WTC11 (cell line): ENCODE data around the gene OSBP2. TPM values are rescaled to one million over a fixed set of nuclear protein-coding genes. Genes with fewer than 3 reads are reported as not detected.

Experiments
- ATAC-seq: fragments of 200-7000 bp; cut with Tn5 transposase; 2 replicates; pipeline ENCODE4 v1.10.0; 2021; ENCODE audit warnings: mild to moderate bottlenecking, moderate library complexity
- CTCF ChIA-PET: fragments of 300-600 bp; sonication (Branson Sonifier 250); formaldehyde crosslinking; loops from one replicate; lab custom pipeline; 2021; ENCODE audit warnings: antibody characterized with exemption; lab: Charles Lee
- POLR2A ChIA-PET: fragments of 350-600 bp; sonication (Branson Sonifier 250); formaldehyde crosslinking; loops from one replicate; lab custom pipeline; 2021; ENCODE audit warnings: antibody characterized with exemption; lab: Charles Lee
- DNase-seq: peaks from one replicate; pipeline ENCODE4 v3.0.0; 2021; ENCODE audit warnings: low spot score
- H3K27ac Mint-ChIP-seq: 2 replicates; pipeline ENCODE4 v1.8.0; 2021; ENCODE audit warnings: mixed read lengths
- H3K27me3 Mint-ChIP-seq: 2 replicates; pipeline ENCODE4 v1.8.0; 2021; ENCODE audit warnings: low read depth, mild to moderate bottlenecking, moderate library complexity, mixed read lengths
- H3K36me3 Mint-ChIP-seq: 2 replicates; pipeline ENCODE4 v1.8.0; 2021; ENCODE audit warnings: mixed read lengths
- H3K4me1 Mint-ChIP-seq: 2 replicates; pipeline ENCODE4 v1.8.0; 2022; ENCODE audit warnings: mixed read lengths
- H3K4me3 Mint-ChIP-seq: 2 replicates; pipeline ENCODE4 v1.8.0; 2021; ENCODE audit warnings: mild to moderate bottlenecking, moderate library complexity, mixed read lengths
- H3K9me3 Mint-ChIP-seq: 2 replicates; pipeline ENCODE4 v1.8.0; 2021; ENCODE audit warnings: mixed read lengths
- ARID4B ChIP-seq: sonication (generic); formaldehyde crosslinking; IDR thresholded peaks from 2 replicates; pipeline ENCODE4 v1.8.0; 2023; ENCODE audit warnings: missing genetic modification reagents, mild to moderate bottlenecking, borderline replicate concordance
- ATF3 ChIP-seq: sonication (generic); formaldehyde crosslinking; conservative IDR thresholded peaks from 2 replicates; pipeline ENCODE4 v1.8.1; 2022; ENCODE audit warnings: mild to moderate bottlenecking, missing genetic modification reagents
- CREM ChIP-seq: sonication (generic); formaldehyde crosslinking; IDR thresholded peaks from 2 replicates; pipeline ENCODE4 v1.8.1; 2022; ENCODE audit warnings: mild to moderate bottlenecking, missing genetic modification reagents, moderate library complexity
- E2F5 ChIP-seq: sonication (generic); formaldehyde crosslinking; IDR thresholded peaks from 2 replicates; pipeline ENCODE4 v1.8.1; 2022; ENCODE audit warnings: mild to moderate bottlenecking, moderate library complexity, missing genetic modification reagents
- ETV6 ChIP-seq: sonication (generic); formaldehyde crosslinking; IDR thresholded peaks from 2 replicates; pipeline ENCODE4 v1.8.1; 2022; ENCODE audit warnings: mild to moderate bottlenecking, missing genetic modification reagents
- FOXK1 ChIP-seq: sonication (generic); formaldehyde crosslinking; IDR thresholded peaks from 2 replicates; pipeline ENCODE4 v1.8.0; 2022; ENCODE audit warnings: mild to moderate bottlenecking, moderate library complexity, missing genetic modification reagents
- JUN ChIP-seq: sonication (generic); formaldehyde crosslinking; IDR thresholded peaks from 2 replicates; pipeline ENCODE4 v1.8.0; 2023; ENCODE audit warnings: mild to moderate bottlenecking, missing genetic modification reagents
- NR1H2 ChIP-seq: sonication (generic); formaldehyde crosslinking; IDR thresholded peaks from 2 replicates; pipeline ENCODE4 v1.9.0; 2021; ENCODE audit warnings: mild to moderate bottlenecking, moderate library complexity, missing genetic modification reagents
- OVOL2 ChIP-seq: fragments of 250-450 bp; sonication (Bioruptor Pico); IDR thresholded peaks from 2 replicates; pipeline ENCODE4 v1.9.0; 2021; ENCODE audit warnings: mild to moderate bottlenecking, borderline replicate concordance
- STAT6 ChIP-seq: sonication (generic); formaldehyde crosslinking; conservative IDR thresholded peaks from 2 replicates; pipeline ENCODE4 v1.8.1; 2023; ENCODE audit warnings: mild to moderate bottlenecking, low read depth, missing genetic modification reagents, moderate library complexity
- TCF7 ChIP-seq: sonication (generic); formaldehyde crosslinking; IDR thresholded peaks from 2 replicates; pipeline ENCODE4 v1.8.0; 2022; ENCODE audit warnings: mild to moderate bottlenecking, low read depth, missing genetic modification reagents, moderate library complexity
- ZNF138 ChIP-seq: sonication (generic); formaldehyde crosslinking; conservative IDR thresholded peaks from 2 replicates; pipeline ENCODE4 v1.8.1; 2022; ENCODE audit warnings: mild to moderate bottlenecking, moderate library complexity, missing genetic modification reagents
- ZNF512 ChIP-seq: sonication (generic); formaldehyde crosslinking; IDR thresholded peaks from 2 replicates; pipeline ENCODE4 v1.8.1; 2022; ENCODE audit warnings: missing genetic modification reagents, borderline replicate concordance
- ZNF671 ChIP-seq: fragments of 250-450 bp; sonication (Bioruptor Pico); IDR thresholded peaks from 2 replicates; pipeline ENCODE4 v1.8.0; 2021; ENCODE audit warnings: mild to moderate bottlenecking
- ZSCAN18 ChIP-seq: fragments of 250-450 bp; sonication (Bioruptor Pico); IDR thresholded peaks from 2 replicates; pipeline ENCODE4 v2.1.2; 2022; ENCODE audit warnings: mild to moderate bottlenecking, moderate library complexity
- total RNA-seq: library from RNA; stranded (reverse); gene quantifications from 3 replicates; pipeline ENCODE4 v1.2.3, GENCODE V29; 2021

OSBP2 gene
- total RNA-seq, 1 experiment from 2014 or later = 4.1 TPM

GRCh38 chr22:30892286-30892685, 197.6 kb downstream of the OSBP2 start (continued):
- TF ChIP-seq E2F5 (CRISPR knock-in tag) (no peak), ZNF138 (no peak), FOXK1 (no peak)

GRCh38 chr22:30892731-30893221, 198.1 kb downstream of the OSBP2 start:
- ChIA-PET POLR2A (no interaction called here), CTCF (interaction anchor here (1.6 kb wide), 1 partner anchor 90 kb away, joined by 4 read pairs; no protein-coding TSS in a partner anchor)
- DNase-seq (no peak), ATAC-seq (no peak)
- Mint-ChIP-seq H3K27me3 (no peaks in the 10 kb centered on the region; the same call in 1 of the 2 replicates), H3K36me3 (peaks cover 4% of the 10 kb centered on the region; the same call in 1 of the 2 replicates), H3K9me3 (no peaks in the 10 kb centered on the region), H3K4me1 (peaks cover 16% of the 10 kb centered on the region), H3K27ac (no peak overlapping the region), H3K4me3 (no peak overlapping the region)
- TF ChIP-seq CREM (CRISPR knock-in tag) (no peak), ZNF671 (no peak), ZNF512 (CRISPR knock-in tag) (no peak), STAT6 (CRISPR knock-in tag) (no peak), FOXK1 (no peak)

GRCh38 chr22:30893434-30894370, 199.0 kb downstream of the OSBP2 start:
- H3K27ac Mint-ChIP-seq = no peak overlapping the region
- ATAC-seq (no peak), DNase-seq (no peak)
- POLR2A ChIA-PET = interaction anchor here (1.0 to 1.1 kb wide), 2 partner anchors 9 to 87 kb away, joined by 3 read pairs; no protein-coding TSS in a partner anchor
- H3K4me3 Mint-ChIP-seq = no peak overlapping the region
- H3K27me3 Mint-ChIP-seq = no peaks in the 10 kb centered on the region; the same call in 1 of the 2 replicates
- H3K9me3 Mint-ChIP-seq = no peaks in the 10 kb centered on the region
- peaks cover 16% of the 10 kb centered on the region for H3K4me1 Mint-ChIP-seq
- CTCF ChIA-PET = interaction anchor here (1.1 to 1.6 kb wide), 4 partner anchors 9 to 339 kb away, joined by 3 to 4 read pairs (median 4); no protein-coding TSS in a partner anchor
- peaks cover 3% of the 10 kb centered on the region; the same call in 1 of the 2 replicates for H3K36me3 Mint-ChIP-seq
- no peak for TF ChIP-seq STAT6 (CRISPR knock-in tag)
- no peak for TF ChIP-seq CREM (CRISPR knock-in tag)
- TF ChIP-seq NR1H2 (CRISPR knock-in tag) = no peak
- no peak for TF ChIP-seq ZSCAN18 (CRISPR knock-in tag)
- no peak for TF ChIP-seq ARID4B
- no peak for TF ChIP-seq JUN (CRISPR knock-in tag)
- TF ChIP-seq ATF3 (CRISPR knock-in tag) = no peak
- no peak for TF ChIP-seq ETV6 (CRISPR knock-in tag)
- no peak for TF ChIP-seq OVOL2 (CRISPR knock-in tag)
- no peak for TF ChIP-seq ZNF138
- no peak for TF ChIP-seq TCF7 (CRISPR knock-in tag)
